Naive B cell (primary cell): ENCODE measurements around the gene OAS1. TPM values are rescaled to one million over a fixed set of nuclear protein-coding genes. Genes with fewer than 3 reads are reported as not detected.
"Not testable (repeated sequence)": the region's sequence is repeated elsewhere in the genome, so short reads cannot be mapped to it uniquely, and the experiment has no call there.

Experiments
- ATAC-seq, 2 donors: fragments of 150-1000 bp; cut with Tn5 transposase; 2 replicates each; pipeline ENCODE4 v1.10.0; 2021; ENCODE audit warnings: low read depth in 2 of 2, mild to moderate bottlenecking in 2 of 2, moderate library complexity in 2 of 2
- DNase-seq: peaks from one replicate; pipeline ENCODE4 v3.0.0; 2022
- H3K27ac Mint-ChIP-seq, 6 donors: one replicate each; pipeline ENCODE4 v1.8.0; 2020 to 2022; ENCODE audit warnings: mild to moderate bottlenecking in 6 of 6, mixed read lengths in 6 of 6, moderate library complexity in 5 of 6, inconsistent platforms in 2 of 6
- H3K27me3 Mint-ChIP-seq, 3 donors: one replicate each; pipeline ENCODE4 v1.8.0; 2021 to 2022; ENCODE audit warnings: mixed read lengths in 3 of 3, mild to moderate bottlenecking in 1 of 3
- H3K36me3 Mint-ChIP-seq, 2 donors: one replicate each; pipeline ENCODE4 v1.8.0; 2020 to 2022; ENCODE audit warnings: mixed read lengths in 2 of 2, inconsistent platforms in 1 of 2, mild to moderate bottlenecking in 1 of 2
- H3K4me1 Mint-ChIP-seq, 3 donors: one replicate each; pipeline ENCODE4 v1.8.0; 2020 to 2022; ENCODE audit warnings: mixed read lengths in 3 of 3, inconsistent platforms in 1 of 3, mild to moderate bottlenecking in 1 of 3, moderate library complexity in 1 of 3
- H3K4me3 Mint-ChIP-seq, 8 donors: one replicate each; pipeline ENCODE4 v1.8.0; 2020 to 2022; ENCODE audit warnings: mild to moderate bottlenecking in 8 of 8, mixed read lengths in 8 of 8, moderate library complexity in 8 of 8, inconsistent platforms in 2 of 8
- H3K9me3 Mint-ChIP-seq, 7 donors: one replicate each; pipeline ENCODE4 v1.8.0; 2020 to 2022; ENCODE audit warnings: mixed read lengths in 7 of 7, mild to moderate bottlenecking in 5 of 7, inconsistent platforms in 2 of 7, moderate library complexity in 1 of 7
- polyA plus RNA-seq, 6 donors: library from polyadenylated mRNA; unstranded; fragments of 300-500 nt; fragmentation: Illumina TruSeq; gene quantifications; one replicate each; pipeline ENCODE4 v1.2.3, GENCODE V29; 2021; ENCODE audit warnings: low read depth in 6 of 6

OAS1 gene
- polyA plus RNA-seq, 6 donors from 2014 or later: 57.4 to 112 (median 74.5) TPM

DNA sequence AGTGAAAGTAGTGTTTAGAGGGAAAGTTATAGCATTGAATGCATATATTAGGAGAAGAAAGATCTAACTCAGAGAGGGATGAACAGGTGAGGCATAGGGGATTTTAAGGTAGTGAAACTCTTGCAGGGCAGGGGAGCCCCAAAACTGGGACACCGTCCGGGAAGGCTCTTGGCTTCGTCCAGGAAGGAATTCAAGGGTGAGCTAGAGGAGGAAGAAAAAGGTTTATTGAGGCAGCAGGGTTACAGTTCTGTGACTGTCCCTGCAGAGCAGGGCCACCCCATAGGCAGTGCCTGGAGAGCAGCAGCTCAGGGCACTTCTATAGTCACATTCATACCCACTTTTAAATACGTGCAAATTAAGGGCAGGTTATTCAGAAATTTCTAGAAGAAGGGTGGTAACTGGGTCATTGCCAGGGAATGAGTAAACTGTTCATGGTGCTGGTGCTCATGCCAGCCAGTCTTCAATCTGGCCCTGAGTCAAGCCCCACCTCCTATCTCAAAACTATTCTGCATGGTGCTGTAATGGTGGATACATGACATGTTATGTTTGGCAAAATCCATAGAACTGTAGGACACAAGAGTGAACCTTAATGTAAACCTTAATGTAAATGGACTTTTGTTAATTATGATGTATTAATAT lies 1.2 kb upstream of the OAS1 start:
- peak overlapping the region in 3 of 6 donors; percentile 79 to 87 (median 86) for H3K27ac Mint-ChIP-seq
- peaks cover 6% of the 10 kb centered on the region in 2 donors for H3K36me3 Mint-ChIP-seq
- DNase-seq (no peak), ATAC-seq (no peak)
- H3K4me3 Mint-ChIP-seq: peak overlapping the region in 5 of 8 donors; percentile 5 to 95 (median 54)
- H3K4me1 Mint-ChIP-seq: peaks cover 52 to 84% (median 60%) of the 10 kb centered on the region in 3 donors
- H3K9me3 Mint-ChIP-seq: peaks cover 0 to 3% (median 0%) of the 10 kb centered on the region in 7 donors
- H3K27me3 Mint-ChIP-seq: no peaks in the 10 kb centered on the region

DNA sequence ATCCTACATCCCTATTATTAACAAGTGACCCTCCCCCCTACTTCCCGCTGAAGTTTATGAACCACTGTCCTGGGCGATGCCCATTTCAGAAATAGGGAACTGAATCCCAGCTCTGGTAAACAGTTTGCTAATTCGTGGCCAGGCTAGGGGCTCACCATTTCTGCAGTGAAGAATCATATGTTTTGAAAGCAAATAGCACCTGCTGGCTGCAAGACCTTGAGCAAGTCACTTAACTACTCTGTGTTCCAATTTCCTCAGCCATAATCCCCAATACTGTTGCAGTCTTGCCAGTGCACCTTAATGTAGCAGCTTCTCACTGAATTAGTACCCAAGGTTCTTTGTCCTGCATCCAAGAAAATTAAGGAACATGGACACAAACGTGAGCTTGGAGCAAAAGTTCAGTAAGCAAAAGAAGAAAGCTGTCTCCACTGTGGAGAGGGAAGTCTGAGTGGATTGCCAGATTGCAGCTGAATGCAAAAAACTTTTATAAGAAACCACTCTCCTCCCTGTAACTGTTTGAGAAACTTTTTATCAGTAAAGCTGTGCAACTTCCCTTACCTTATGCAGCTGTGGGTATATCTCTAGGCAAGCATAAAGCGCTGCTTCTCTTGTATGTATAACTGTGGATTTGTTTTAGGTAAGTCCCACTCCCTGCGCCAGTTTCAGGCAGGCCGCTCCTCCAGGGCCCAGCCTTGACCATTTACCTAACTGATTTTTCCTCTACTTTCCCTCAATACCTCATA lies 824 bp downstream of the OAS1 start:
- no peaks in the 10 kb centered on the region for H3K27me3 Mint-ChIP-seq
- ATAC-seq (peak; percentile 59), DNase-seq (peak; percentile 28)
- peaks cover 54 to 80% (median 61%) of the 10 kb centered on the region in 3 donors for H3K4me1 Mint-ChIP-seq
- peaks cover 0 to 8% (median 3%) of the 10 kb centered on the region in 7 donors for H3K9me3 Mint-ChIP-seq
- H3K27ac Mint-ChIP-seq: peak overlapping the region; percentile 2 to 99 (median 92)
- H3K36me3 Mint-ChIP-seq: peaks cover 23 to 24% of the 10 kb centered on the region in 2 donors
- H3K4me3 Mint-ChIP-seq: peak overlapping the region; percentile 90 to 98 (median 95)

DNA sequence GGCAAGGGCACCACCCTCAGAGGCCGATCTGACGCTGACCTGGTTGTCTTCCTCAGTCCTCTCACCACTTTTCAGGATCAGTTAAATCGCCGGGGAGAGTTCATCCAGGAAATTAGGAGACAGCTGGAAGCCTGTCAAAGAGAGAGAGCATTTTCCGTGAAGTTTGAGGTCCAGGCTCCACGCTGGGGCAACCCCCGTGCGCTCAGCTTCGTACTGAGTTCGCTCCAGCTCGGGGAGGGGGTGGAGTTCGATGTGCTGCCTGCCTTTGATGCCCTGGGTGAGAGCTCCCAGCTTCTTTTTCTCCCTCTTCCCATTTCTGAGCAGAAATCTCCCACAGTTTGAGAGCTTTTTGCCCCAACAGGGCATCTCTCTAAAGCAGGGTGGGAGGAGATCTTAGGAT lies 1.8 kb downstream of the OAS1 start:
- peak overlapping the region in 7 of 8 donors; percentile 90 to 98 (median 95) for H3K4me3 Mint-ChIP-seq
- H3K36me3 Mint-ChIP-seq: peaks cover 33 to 34% of the 10 kb centered on the region in 2 donors
- peaks cover 6 to 18% (median 12%) of the 10 kb centered on the region in 7 donors for H3K9me3 Mint-ChIP-seq
- DNase-seq (no peak), ATAC-seq (no peak)
- peak overlapping the region; percentile 36 to 94 (median 90) for H3K27ac Mint-ChIP-seq
- no peaks in the 10 kb centered on the region for H3K27me3 Mint-ChIP-seq
- H3K4me1 Mint-ChIP-seq: peaks cover 53 to 74% (median 56%) of the 10 kb centered on the region in 3 donors

DNA sequence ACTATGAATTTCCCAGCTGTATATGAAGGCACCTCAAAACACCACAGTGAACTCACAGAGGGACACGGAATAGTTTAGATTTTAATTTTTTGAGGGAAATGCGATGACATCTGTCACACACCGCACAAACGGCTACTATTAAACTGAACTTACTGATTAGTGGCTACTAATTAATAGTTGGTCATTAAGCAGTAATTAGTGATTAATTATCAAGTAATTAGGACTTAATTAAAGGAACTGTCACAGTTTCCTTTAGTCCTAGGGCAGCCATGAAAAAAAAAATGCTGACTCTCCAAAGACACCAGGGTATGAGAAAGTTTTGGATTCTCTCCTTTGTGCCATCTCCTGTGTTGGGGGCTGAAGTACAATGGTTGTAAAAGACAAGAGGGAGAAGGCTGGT lies 2.9 kb downstream of the OAS1 start:
- H3K9me3 Mint-ChIP-seq: peaks cover 6 to 22% (median 15%) of the 10 kb centered on the region in 7 donors
- H3K27ac Mint-ChIP-seq: peak overlapping the region in 3 of 6 donors; percentile 53 to 90 (median 67)
- DNase-seq: no peak
- no peaks in the 10 kb centered on the region for H3K27me3 Mint-ChIP-seq
- peaks cover 39 to 44% of the 10 kb centered on the region in 2 donors for H3K36me3 Mint-ChIP-seq
- peak overlapping the region in 2 of 8 donors; percentile 56 to 95 for H3K4me3 Mint-ChIP-seq
- ATAC-seq: no peak
- peaks cover 48 to 70% (median 51%) of the 10 kb centered on the region in 3 donors for H3K4me1 Mint-ChIP-seq

DNA sequence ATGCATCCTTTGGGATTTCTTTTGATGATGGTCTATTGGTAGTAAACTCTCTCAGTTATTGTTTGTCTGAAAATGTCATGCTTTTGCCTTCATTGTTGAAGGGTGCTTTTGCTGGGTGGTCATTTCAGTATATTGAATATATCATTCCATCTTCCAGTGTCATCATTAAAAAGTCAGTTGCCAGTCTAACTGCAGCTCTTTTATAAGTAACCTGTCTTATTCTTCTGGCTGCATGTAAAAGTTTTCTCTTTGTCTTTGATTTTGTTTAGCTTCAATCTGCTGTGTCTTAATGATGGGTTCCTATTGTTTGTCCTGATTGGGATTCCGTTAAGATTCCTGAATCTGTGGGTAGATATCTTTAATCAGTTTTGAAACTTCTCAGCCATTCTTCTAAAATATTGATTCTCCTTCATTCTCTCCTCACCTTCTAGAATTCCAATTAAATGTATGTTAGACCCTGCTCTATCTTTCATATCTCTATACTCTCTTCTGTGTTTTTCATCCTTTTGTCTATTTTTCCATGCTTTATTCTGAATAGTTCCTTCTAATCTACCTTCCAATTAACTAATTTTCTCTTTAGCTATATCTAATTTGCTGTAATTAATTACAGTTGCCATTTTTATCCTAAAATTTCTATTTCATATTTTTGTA lies 6.4 kb downstream of the OAS1 start:
- ATAC-seq (no peak), DNase-seq (no peak)
- Mint-ChIP-seq H3K9me3 (peaks cover 6 to 26% (median 15%) of the 10 kb centered on the region in 7 donors), H3K27ac (peak overlapping the region in 1 of 6 donors; percentile 20), H3K4me1 (peaks cover 35 to 48% (median 35%) of the 10 kb centered on the region in 3 donors), H3K4me3 (peak overlapping the region in 1 of 8 donors; percentile 85), H3K27me3 (no peaks in the 10 kb centered on the region), H3K36me3 (peaks cover 60 to 67% of the 10 kb centered on the region in 2 donors)

DNA sequence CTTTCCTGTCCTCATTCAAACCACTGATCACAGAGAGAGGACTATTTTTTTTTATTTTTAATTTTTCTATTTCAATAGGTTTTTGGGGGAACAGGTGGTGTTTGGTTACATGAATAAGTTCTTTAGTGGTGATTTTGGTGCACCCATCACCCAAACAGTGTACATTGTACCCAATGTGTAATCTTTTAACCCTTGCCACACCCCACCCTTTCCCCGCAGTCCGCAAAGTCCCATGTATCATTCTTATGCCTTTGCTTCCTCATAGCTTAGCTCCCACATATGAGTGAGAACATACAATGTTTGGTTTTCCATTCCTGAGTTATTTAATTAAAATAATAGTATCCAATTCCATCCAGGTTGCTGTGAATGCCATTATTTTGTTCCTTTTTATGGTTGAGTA lies 7.1 kb downstream of the OAS1 start:
- H3K9me3 Mint-ChIP-seq: peaks cover 6 to 26% (median 15%) of the 10 kb centered on the region in 7 donors
- DNase-seq, H3K27ac Mint-ChIP-seq, H3K4me3 Mint-ChIP-seq, H3K27me3 Mint-ChIP-seq, ATAC-seq: not testable (repeated sequence)
- H3K36me3 Mint-ChIP-seq: peaks cover 61 to 74% of the 10 kb centered on the region in 2 donors
- peaks cover 28 to 41% (median 28%) of the 10 kb centered on the region in 3 donors for H3K4me1 Mint-ChIP-seq

DNA sequence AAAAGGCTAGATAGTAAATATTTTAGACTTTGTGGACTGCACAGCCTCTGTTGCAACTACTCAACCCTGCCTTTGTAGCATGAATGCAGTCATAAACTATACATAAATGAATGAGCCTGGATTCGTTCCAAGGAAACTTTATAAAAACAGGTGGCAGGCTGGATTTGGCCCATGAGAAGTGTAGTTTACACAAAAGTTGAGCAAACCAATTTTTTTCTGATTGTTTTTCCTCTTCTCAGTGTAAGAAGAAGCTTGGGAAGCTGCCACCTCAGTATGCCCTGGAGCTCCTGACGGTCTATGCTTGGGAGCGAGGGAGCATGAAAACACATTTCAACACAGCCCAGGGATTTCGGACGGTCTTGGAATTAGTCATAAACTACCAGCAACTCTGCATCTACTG lies 9.5 kb downstream of the OAS1 start:
- Mint-ChIP-seq H3K4me3 (no peak overlapping the region), H3K36me3 (peaks cover 58 to 66% of the 10 kb centered on the region in 2 donors), H3K27ac (no peak overlapping the region), H3K9me3 (peaks cover 6 to 26% (median 15%) of the 10 kb centered on the region in 7 donors), H3K27me3 (no peaks in the 10 kb centered on the region), H3K4me1 (peaks cover 13 to 22% (median 15%) of the 10 kb centered on the region in 3 donors)
- ATAC-seq (no peak), DNase-seq (no peak)

DNA sequence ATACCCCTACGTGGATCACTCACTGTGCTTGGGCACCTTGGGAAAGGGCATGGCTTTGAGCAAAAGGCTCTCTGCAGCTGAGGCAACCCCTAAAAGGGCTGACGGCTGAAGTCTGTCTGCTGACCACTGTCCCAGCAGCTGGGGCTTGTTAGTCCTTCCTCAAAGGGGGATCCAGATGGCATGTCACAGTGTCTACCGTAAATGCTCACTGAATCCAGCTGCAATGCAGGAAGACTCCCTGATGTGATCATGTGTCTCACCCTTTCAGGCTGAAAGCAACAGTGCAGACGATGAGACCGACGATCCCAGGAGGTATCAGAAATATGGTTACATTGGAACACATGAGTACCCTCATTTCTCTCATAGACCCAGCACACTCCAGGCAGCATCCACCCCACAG lies 12.4 kb downstream of the OAS1 start:
- Mint-ChIP-seq H3K4me1 (peaks cover 10 to 24% (median 13%) of the 10 kb centered on the region in 3 donors), H3K9me3 (peaks cover 0 to 11% (median 1%) of the 10 kb centered on the region in 7 donors), H3K27ac (peak overlapping the region in 1 of 6 donors; percentile 20), H3K36me3 (peaks cover 51% of the 10 kb centered on the region in 2 donors), H3K4me3 (no peak overlapping the region), H3K27me3 (no peaks in the 10 kb centered on the region)
- ATAC-seq (no peak), DNase-seq (no peak)

DNA sequence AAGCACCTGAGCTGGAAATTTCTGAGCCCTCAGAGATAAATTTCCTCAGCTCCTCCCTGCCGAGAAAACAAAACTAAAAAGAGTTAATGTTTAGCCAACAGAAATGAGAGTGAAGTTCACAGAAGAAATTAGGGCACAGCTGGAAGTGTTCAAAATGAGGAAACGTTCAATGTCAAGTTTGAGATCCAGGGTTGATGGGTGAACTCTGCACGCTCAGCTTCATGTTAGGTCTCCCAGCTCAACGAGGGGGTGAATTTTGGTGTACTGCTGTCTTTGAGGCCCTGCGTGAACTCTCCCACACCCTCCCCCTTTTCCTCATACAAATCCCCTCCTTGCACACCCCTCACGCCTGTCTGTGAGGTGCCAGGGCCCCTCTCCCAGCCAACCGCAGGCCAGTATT lies 18.2 kb downstream of the OAS1 start:
- Mint-ChIP-seq H3K27me3 (no peaks in the 10 kb centered on the region), H3K9me3 (peaks cover 0 to 9% (median 4%) of the 10 kb centered on the region in 7 donors), H3K4me1 (peaks cover 6 to 43% (median 13%) of the 10 kb centered on the region in 3 donors), H3K27ac (peak overlapping the region in 5 of 6 donors; percentile 82 to 96 (median 84)), H3K4me3 (peak overlapping the region in 3 of 8 donors; percentile 23 to 70 (median 28)), H3K36me3 (peaks cover 10 to 22% of the 10 kb centered on the region in 2 donors)
- DNase-seq (no peak), ATAC-seq (peak in 1 of 2 donors; percentile 52)

DNA sequence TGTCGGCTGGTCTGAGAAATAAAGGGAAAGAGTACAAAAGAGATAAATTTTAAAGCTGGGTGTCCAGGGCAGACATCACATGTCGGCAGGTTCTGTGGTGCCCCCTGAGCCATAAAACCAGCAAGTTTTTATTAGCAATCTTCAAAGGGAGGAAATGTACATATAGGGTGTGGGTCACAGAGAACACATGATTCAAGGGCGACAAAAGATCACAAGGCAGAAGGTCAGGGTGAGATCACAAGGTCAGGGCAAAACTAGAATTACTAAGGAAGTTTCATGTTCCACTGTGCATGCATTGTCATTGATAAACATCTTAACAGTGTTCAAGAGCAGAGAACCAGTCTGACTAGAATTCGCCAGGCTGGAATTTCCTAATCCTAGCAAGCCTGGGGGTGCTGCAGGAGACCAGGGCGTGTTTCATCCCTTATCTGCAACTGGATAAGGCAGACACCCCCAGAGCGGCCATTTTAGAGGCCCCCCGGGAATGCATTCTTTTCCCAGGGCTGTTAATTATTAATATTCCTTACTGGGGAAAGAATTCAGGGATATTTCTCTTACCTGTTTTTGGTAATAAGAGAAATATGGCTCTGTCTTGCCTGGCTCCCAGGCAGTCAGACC lies 19.8 kb downstream of the OAS1 start:
- peak in 1 of 2 donors; percentile 38 for ATAC-seq
- H3K27ac Mint-ChIP-seq: peak overlapping the region in 5 of 6 donors; percentile 83 to 97 (median 91)

DNA sequence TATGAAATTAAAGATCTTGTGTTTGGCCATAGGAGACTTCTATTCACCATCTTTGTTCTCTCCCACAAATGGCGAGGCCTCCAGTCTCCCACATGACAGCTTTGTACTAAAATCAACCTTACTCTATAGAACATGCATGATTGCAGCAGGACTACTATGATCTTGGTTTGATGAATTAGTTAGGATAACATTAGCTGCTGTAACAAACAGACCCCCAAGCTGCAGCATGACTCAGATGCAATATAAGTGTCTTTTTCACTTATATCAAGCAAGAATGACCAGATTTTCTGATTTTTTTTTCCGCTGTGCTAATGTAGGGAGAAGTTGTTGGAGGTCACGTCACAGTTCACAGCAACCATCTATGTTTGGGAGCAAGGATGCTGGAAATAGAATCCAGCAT lies 20.7 kb downstream of the OAS1 start:
- peaks cover 6 to 37% (median 17%) of the 10 kb centered on the region in 3 donors for H3K4me1 Mint-ChIP-seq
- no peaks in the 10 kb centered on the region for H3K27me3 Mint-ChIP-seq
- ATAC-seq: no peak
- no peak for DNase-seq
- H3K36me3 Mint-ChIP-seq: peaks cover 10 to 16% of the 10 kb centered on the region in 2 donors
- H3K9me3 Mint-ChIP-seq: peaks cover 0 to 9% (median 4%) of the 10 kb centered on the region in 7 donors
- H3K27ac Mint-ChIP-seq: peak overlapping the region in 3 of 6 donors; percentile 83 to 97 (median 96)
- no peak overlapping the region for H3K4me3 Mint-ChIP-seq

More for the DNA sequence above, 19.8 kb downstream of the OAS1 start:
- peaks cover 6 to 38% (median 17%) of the 10 kb centered on the region in 3 donors for H3K4me1 Mint-ChIP-seq
- DNase-seq: peak; percentile 54
- H3K4me3 Mint-ChIP-seq: peak overlapping the region in 7 of 8 donors; percentile 3 to 81 (median 63)
- not testable (repeated sequence) for H3K9me3 Mint-ChIP-seq, H3K27me3 Mint-ChIP-seq
- H3K36me3 Mint-ChIP-seq: peaks cover 16 to 22% of the 10 kb centered on the region in 2 donors

DNA sequence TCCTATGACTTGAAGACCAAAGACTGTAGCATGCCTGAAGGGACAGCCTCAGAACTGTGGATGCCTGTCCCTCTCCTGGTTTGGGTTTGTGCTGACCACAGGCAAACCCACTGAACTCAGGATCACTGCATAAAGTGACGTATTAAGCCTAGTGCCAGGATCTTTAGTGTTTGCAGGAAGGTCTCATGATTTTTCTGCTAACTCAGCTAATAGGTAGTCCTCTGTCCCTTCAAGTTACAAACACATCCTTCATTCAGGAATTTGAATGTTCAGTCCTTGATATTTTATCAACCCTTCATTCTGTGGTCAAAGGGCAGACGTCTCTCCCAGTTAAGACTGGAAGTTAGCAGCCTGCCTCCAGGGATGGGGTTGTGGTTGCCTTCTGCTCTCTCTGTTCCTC lies 21.2 kb downstream of the OAS1 start:
- DNase-seq (no peak), ATAC-seq (no peak)
- peaks cover 6 to 12% of the 10 kb centered on the region in 2 donors for H3K36me3 Mint-ChIP-seq
- peaks cover 0 to 9% (median 4%) of the 10 kb centered on the region in 7 donors for H3K9me3 Mint-ChIP-seq
- H3K27ac Mint-ChIP-seq: peak overlapping the region in 3 of 6 donors; percentile 34 to 83 (median 40)
- no peak overlapping the region for H3K4me3 Mint-ChIP-seq
- H3K4me1 Mint-ChIP-seq: peaks cover 6 to 37% (median 17%) of the 10 kb centered on the region in 3 donors
- no peaks in the 10 kb centered on the region for H3K27me3 Mint-ChIP-seq
